ENCODE results near the gene MT1M.

DNA sequence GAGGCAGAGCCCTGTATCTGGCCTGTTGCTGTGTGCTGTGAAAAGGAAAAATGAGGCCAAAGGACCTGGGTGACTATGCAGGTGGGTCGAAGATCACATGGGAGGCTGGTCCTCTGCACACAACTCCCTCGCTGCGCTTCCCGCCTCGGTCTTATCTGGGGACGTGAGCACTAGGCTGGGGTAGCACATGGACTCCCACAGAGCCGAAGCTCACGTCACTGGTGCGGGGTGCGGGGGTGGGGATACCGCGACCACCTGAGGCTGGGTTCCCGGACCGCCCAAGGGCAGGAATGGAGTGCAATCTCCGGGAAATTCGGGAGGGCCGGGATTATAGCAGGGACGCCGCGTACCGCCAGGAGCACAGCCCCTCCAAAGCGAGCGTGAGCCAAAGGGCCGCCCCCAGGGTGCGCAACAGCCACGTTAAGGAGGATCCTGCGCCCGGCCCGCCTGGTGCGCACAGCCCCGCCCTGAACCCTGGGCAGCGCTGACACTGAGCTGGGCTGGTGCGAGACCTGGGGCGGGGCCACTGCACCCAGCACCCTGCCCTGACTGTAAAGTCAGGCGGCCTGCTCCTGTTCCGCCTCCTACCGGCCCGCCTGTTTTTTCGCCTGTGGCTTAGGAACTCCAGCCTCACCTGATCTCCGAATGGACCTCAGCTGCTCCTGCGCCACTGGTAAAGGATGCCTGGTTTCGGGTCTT is 10.8 kb downstream of the MT1M start:
- TF ChIP-seq, protein P1, sequence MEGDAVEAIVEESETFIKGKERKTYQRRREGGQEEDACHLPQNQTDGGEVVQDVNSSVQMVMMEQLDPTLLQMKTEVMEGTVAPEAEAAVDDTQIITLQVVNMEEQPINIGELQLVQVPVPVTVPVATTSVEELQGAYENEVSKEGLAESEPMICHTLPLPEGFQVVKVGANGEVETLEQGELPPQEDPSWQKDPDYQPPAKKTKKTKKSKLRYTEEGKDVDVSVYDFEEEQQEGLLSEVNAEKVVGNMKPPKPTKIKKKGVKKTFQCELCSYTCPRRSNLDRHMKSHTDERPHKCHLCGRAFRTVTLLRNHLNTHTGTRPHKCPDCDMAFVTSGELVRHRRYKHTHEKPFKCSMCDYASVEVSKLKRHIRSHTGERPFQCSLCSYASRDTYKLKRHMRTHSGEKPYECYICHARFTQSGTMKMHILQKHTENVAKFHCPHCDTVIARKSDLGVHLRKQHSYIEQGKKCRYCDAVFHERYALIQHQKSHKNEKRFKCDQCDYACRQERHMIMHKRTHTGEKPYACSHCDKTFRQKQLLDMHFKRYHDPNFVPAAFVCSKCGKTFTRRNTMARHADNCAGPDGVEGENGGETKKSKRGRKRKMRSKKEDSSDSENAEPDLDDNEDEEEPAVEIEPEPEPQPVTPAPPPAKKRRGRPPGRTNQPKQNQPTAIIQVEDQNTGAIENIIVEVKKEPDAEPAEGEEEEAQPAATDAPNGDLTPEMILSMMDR (IDR thresholded peaks at IDR 0.05; ENCODE audit: insufficient read depth, low read length), result peak; percentile 31
- no peak for TF ChIP-seq POLR2AphosphoS5 (IDR thresholded peaks at IDR 0.05; ENCODE audit: low read depth)
- TF ChIP-seq, protein P2, sequence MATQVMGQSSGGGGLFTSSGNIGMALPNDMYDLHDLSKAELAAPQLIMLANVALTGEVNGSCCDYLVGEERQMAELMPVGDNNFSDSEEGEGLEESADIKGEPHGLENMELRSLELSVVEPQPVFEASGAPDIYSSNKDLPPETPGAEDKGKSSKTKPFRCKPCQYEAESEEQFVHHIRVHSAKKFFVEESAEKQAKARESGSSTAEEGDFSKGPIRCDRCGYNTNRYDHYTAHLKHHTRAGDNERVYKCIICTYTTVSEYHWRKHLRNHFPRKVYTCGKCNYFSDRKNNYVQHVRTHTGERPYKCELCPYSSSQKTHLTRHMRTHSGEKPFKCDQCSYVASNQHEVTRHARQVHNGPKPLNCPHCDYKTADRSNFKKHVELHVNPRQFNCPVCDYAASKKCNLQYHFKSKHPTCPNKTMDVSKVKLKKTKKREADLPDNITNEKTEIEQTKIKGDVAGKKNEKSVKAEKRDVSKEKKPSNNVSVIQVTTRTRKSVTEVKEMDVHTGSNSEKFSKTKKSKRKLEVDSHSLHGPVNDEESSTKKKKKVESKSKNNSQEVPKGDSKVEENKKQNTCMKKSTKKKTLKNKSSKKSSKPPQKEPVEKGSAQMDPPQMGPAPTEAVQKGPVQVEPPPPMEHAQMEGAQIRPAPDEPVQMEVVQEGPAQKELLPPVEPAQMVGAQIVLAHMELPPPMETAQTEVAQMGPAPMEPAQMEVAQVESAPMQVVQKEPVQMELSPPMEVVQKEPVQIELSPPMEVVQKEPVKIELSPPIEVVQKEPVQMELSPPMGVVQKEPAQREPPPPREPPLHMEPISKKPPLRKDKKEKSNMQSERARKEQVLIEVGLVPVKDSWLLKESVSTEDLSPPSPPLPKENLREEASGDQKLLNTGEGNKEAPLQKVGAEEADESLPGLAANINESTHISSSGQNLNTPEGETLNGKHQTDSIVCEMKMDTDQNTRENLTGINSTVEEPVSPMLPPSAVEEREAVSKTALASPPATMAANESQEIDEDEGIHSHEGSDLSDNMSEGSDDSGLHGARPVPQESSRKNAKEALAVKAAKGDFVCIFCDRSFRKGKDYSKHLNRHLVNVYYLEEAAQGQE (IDR thresholded peaks at IDR 0.05; ENCODE audit: insufficient replicate concordance, low read depth), result no peak

Measured in HL-60 (cell line).